ENCODE results near the gene PDHB.

GRCh38 chr3:58377750-58378149, 55.9 kb downstream of the PDHB start:
- TF ChIP-seq, protein P1, sequence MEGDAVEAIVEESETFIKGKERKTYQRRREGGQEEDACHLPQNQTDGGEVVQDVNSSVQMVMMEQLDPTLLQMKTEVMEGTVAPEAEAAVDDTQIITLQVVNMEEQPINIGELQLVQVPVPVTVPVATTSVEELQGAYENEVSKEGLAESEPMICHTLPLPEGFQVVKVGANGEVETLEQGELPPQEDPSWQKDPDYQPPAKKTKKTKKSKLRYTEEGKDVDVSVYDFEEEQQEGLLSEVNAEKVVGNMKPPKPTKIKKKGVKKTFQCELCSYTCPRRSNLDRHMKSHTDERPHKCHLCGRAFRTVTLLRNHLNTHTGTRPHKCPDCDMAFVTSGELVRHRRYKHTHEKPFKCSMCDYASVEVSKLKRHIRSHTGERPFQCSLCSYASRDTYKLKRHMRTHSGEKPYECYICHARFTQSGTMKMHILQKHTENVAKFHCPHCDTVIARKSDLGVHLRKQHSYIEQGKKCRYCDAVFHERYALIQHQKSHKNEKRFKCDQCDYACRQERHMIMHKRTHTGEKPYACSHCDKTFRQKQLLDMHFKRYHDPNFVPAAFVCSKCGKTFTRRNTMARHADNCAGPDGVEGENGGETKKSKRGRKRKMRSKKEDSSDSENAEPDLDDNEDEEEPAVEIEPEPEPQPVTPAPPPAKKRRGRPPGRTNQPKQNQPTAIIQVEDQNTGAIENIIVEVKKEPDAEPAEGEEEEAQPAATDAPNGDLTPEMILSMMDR (IDR thresholded peaks at IDR 0.05), result no peak
- TF ChIP-seq ZFX (IDR thresholded peaks at IDR 0.05; ENCODE audit: borderline replicate concordance), result no peak
